ENCODE results near the gene ZCCHC24.

Gene ZCCHC24

DNA sequence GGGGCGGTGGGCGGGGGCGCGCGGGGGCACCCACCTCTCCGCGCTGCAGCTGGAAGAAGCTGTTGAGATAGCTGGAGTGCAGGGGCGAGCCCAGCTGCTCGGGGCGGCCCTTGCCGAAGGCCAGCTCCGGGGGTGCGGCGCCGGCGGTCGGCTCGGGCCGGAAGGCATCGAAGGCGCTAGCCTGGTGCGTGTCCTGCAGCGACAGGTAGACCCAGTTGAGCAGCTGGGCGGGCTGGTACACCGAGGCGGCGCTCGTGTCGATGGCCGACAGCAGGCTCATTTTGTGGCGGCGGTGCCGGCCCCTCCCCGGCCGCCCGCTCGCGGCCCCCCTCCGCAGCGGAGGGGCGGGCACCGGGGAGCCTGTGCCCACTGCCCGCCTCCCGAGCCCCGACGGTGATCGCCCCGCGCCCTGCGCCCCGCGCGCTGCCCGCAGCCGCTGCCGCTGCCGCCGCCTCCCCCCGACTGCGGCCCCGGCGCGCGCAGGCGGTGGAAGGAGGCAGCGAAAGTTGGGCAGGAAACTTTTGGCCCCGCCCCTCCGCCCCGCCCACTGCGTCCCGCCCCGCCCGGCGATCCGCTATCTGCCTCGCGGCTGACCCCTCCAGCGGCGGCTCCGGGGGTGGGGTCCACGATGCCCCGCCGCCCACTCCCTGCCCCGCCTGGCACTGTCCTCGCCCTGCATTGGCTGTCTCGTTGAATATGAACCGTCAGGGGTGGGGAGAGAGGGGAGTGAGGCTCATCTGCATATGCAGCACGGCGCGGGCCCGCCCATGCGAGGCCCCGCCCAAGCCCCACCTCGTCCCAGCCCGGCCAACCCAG, at the start of gene ZCCHC24:
Gene ZCCHC24, minus strand, starts transcription at position 464 of the 816 bp plus-strand sequence. Its CDS starts 184 bp downstream, at position 280.
- peak; percentile 98 for DNase-seq

DNA sequence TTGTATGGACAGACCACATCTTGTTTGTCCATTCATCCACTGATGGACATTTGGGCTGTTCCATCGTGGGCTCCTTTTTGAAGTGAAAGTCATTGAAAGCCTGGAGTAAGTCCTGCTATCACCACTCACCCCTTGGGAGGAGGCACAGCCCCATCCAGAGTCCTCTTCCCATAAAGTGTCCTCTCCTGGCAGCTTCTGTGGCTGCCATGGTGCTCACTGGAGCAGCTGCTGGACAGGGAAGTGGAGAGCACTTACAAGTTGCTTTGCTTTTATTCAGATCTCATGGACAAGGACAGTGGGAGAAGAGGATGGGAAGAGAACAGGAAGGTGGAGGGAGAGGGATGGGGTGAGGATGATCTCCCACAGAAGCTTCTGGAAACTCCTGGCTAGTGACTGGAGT, 48.4 kb upstream of the ZCCHC24 start:
- no peak for DNase-seq

DNA sequence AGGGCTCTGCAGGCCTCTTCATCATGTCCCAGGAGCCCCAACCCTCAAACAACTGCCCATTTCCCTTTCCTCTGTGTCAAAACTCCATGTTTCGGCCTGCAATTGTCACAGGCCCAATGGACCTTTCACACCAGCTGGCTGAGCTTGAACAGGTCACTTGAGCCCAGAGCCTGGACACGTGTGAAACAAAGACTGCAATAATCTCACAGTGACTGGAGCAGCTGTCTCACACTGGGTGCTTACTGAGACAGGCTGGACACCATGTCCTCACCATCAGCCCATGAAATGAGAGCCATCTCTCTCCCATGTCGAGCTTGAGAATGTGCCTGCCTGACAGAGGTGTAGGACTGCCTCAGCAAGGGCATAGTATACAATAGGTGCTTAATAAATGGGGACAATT, 47.4 kb upstream of the ZCCHC24 start:
- no peak for DNase-seq

DNA sequence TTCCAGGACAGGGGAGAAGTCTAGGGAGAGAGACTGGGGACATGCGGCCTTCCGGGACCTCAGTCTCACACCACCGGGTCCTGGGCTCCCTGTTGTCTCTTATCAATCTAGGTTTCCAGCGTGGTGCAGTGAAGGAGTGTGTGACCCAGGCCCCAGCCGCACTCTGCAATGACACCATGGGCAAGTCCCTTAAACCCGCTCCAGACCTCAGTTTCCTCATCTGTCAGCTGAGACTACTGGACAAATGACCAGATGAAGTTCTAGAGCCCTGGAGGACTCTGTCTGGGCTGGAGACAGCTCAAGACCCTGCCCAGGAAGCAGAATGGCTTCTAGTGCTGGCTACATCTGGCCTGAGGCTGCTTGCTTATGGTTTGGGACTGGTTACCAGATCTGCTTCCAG, 46.8 kb upstream of the ZCCHC24 start:
- DNase-seq = no peak

DNA sequence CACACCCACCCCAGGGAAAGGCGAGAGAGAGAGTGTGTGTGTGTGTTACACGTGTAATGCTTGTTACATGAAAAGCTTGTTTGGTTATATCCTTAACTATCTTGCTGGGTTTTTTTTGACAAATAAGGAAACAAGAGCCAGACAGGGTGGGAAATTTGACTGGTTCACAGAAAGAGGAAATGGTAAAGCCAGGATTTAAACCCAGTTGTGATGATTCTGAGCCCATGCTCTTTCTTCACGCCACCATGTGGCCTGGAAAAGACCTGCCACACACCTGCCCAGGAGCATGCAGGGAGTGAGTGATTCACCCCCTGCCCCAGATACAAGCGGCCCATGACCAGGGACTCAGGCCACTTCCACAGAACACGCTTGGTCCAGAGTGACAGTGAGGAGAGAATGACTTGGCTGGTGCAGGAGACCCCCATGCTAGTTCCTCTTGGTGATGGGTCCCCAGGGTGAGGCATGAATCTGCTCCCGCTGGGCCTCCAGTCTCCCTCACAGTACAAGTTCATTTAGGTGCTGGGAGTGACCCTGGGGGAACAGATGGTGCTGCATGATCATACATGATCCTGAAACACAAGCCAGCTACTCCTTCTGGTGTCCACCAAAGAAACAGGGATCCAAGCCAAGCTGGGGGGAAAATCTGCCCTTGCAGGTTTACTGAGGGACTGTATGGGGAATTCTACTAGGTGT, 45.9 kb upstream of the ZCCHC24 start:
- no peak for DNase-seq

DNA sequence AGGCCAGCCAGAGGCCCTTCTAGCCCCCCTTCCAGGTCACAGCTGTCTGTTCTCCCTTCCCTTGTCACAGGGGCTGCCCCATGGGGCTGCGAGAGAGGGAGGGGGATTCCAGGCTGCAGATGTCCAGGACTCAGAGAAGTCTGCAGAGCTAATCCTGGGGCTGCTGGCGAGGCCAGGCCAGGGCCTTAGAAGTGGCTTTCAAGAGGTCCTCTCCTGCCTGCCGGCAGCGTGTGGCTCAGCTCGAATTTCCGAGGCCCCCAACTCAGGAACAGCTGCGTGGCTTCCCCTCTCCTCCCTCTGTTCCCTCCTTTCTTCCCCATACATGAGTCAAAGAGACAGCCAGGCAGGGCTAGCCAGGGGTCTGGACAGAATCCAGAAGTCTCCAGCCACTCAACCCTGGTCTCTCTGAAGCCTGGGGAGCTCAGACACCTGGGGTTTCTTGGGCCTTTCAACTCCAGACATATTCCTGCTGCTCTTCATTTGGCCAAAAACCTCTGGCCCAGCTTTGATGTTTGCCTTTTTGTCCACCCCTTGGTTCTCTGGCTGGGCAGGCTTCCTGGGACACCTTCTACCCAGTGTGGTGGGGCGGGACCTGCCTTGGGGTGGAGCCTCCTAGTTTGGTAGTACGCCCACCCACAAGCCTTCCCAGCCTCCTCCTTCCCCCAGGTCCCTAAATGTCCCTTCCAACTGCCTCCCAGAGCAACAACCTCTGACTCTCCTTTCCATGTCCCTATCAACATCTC, 45.1 kb upstream of the ZCCHC24 start:
- no peak for DNase-seq

DNA sequence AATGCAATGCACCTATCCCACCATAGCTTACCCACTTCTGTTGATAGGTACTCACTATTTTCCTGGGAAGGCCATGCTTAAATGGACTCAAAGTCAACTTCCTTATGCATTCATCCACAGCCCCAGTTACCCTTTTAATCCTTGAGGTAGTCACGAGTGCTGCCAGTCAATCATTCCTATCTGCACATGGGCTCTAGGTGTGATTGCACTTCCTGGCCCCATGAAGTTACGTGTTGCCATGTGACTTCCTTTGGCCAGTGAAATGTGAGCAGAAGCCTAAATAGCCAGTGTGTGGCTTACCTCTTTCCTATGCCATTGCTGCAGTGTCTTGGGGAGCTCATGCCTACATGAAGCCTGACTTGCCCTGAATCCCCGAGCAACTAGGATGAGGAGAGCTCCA, 43.4 kb upstream of the ZCCHC24 start:
- no peak for DNase-seq

DNA sequence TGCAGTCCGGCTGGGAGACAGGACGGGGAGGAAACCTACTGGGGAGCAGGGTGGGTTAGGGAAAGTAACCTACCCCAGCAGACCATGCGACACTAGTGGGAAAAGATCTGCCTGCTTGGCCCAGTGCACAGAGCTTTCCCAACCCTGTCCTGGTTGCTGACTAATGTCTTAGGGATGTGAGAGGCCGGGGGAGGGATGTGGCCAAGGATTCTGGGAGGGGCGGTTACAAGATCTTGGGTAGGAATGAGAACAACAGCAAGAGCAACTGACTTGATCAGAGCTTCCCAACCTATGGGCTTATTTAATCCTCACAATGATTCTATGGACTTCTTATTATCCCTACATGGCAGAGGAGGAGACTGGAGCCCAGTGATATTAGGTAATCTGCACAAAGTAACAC, 42.9 kb upstream of the ZCCHC24 start:
- DNase-seq = no peak

DNA sequence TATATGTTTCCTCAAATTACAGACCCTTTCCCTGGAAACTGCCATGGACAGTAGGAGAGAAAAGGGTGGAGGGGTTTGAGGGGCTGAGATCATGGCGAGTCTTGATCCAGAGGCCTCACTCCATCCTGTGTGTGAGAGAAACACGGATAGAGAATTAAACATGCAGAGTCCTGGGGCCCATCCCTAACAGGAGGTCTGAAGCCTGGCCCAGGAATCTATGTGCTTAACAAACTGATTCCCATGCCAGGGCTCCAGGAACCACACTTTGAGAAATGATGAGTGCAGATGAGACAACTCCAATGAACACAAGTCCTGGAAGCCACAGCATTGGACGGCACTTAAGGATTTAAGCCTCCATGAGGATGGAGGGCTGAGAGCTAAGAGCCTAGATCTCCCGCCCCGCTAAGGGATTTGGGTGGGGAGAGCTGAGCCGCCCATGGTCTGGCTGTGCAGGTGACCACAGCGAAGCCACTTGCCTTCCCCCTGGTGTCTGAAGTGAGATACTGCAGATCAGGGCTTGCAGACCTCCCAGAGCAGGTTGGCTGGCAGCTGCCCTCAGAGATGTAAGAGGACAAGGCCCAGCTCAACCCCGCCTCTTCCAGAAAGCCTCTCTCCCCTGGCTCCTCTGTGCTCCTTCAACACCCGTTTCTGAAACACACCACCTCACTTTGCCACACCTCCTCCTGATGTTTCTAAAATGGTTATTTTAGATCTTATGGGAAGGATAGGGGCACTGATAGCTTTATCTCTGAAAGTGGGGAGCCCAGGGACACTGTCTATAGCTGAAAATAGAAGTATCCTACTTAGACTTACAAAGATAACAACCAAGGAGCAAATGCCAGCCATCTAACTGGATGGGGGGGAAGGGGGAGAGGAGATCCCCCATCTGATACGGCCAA, 42.1 kb upstream of the ZCCHC24 start:
- DNase-seq = peak; percentile 65

DNA sequence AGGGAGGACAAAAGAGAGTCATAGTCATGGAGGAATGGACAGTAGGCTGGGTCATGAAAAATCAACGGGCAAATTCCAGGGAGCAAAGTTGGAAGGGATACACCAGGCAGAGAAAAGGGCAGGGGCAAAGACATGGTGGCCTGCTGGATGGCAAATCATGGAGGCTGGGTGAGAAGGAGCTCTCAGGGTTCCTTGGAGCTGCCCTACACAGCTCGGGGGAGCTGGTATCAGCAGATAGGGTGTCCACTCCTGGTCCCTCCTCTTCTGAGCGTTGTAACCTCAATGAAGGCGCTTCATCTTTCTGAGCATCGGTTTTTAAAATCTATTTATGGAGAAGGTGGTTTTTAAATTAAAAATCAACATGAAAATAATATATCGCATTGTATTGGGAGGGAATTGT, 39.1 kb upstream of the ZCCHC24 start:
- DNase-seq = no peak

DNA sequence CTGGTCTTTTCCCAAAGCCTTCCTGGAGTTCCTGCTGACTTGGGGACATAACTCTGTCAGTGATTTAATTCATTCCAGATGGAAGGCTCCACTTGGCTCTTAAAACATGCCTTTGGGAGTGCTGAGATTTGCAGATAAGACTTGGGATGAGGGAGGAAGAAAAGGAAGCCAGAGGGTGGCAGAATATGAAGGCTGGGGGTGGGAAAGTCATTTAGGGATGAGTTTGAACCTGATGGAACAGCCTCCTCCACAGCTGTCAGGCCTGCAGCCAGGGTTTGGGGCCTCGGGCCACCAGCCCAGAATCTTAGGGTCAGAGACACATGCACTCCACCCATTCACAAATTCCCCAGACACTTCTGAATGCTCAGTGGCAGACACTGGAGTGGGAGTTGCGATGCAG, 38.5 kb upstream of the ZCCHC24 start:
- DNase-seq = no peak

DNA sequence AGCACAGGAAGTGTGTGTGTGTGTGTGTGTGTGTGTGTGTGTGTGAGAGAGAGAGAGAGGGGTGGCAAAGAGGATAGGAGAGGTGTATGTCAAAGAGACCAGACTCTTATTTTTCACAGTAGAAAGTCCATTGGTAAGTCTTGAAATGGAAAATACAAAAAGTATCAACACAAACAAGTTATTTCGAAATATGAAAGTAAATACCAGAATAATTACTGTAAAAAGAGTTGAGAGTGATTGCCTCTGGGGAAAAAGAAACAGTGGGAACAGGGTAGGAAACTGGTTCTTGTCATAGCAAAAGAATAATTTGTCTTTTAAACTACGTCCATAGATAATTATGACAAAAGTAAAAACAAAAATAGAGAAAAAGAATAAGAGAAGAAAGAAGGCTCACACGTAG, 37.9 kb upstream of the ZCCHC24 start:
- no peak for DNase-seq

DNA sequence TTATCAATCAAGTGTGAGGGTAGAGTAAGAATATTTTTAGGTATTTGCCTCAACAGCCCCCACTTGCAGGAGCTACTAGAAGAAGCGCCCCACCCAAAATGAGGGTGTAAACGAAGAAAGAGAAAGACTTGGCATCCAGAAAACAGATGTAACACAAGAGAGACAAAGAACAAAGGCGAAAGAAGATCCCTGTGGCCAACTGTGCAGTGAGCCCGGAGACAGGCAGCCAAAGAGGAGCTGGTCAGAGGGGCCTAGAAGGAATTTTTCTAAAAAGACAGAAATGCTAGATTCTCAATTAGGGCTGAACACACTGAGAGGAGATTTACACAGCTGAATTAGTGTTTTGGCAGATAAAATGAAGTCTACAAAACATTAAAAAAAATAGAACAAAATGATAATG, 37.3 kb upstream of the ZCCHC24 start:
- DNase-seq = no peak

DNA sequence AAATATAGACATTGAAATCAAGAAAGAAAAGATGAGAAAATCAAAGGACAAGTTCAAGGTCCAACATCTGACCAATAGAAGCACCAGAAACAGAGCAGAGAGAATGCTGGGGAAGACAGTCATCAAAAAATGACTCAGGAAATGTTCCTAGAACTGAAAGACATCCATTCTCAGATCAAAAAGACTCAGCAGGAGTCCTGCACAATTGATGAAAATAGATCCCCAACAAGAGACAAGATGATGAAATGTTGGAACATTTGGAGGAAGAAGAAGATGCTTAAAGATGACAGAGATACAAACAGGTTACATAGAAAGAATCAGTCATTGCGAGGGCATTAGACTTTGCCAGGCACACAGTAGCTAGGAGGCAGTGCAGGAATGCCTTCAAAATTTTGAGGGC, 36.9 kb upstream of the ZCCHC24 start:
- DNase-seq = no peak

DNA sequence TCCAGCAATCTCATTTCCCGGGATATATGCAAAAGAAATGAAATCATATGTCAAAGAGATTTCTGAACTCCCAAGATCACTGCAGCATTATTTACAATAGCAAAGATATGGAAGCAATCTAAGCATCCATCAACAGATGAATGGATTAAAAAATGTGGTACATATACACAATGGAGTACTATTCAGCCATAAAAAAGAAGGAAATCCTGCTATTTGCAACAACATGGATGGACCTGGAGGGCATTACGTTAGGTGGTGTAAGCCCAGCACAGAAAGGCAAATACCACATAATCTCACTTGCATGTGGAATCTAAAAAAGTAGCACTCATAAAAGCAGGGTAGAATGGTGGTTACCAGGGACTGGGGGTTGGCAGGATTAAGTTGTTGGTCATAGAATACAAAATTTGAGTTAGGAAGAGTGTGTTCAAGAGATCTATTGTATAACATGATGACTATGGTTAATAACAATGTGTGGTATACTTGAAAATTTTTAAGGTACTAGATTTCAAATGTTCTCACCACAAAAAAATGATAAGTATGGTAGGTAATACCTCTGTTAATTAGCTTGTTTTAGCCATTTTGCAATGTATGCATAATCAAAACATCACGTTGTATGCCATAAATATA, 34.0 kb upstream of the ZCCHC24 start:
- DNase-seq = no peak

DNA sequence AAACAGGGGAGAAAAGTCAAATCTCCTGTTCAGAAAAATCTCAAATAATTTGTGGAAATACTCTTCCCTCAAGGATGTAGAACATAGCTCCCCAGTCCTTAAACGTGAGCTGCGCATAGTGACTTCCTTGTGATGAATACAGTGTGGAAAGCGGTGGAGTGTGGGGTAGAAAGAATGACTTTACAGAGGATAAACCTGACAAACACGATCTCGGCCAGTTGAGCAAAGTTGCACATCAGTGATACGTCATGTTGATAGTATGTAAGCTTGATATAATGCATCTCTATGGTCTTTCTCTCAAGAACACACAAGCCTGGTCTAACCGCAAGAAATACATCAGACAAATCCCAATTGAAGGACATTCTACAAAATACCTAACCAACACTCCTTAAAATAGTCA, 32.0 kb upstream of the ZCCHC24 start:
- no peak for DNase-seq

DNA sequence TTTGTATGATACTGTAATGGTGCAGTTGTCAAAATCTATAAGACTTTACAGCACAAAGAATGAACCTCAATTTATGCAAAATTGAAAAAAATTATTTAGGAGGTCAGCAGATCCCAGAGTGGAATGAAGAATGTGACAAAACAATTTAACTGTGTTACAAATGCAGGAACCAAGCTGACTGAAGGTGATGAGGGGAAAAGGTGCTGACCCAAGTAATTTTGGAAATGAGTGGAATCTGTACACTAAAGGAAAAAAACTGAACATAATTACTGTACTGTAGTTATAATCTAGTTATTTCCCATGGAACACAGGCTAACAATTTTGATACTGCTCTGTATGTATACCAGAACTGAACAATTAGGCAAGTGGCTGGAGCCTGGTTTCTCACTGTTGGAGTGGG, 31.2 kb upstream of the ZCCHC24 start:
- DNase-seq = no peak

DNA sequence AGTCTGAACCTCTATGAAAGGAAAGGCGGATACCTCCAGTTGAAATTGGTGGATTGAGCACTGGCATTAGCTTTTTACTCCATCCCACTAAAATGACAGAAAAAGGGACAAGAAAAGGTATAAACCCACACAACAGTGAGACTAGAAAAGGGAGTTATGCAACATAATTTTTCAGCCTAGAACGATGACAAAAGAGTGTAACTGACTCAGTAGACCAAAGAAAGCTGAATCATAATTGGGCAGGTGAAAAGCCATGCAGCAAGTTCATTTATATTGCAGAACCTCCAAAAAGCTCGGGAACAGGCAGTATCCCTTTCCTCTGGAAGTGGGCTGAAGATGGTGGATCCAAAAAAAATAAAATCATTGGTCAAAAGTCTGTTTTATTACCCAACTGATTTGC, 30.5 kb upstream of the ZCCHC24 start:
- DNase-seq = no peak

DNA sequence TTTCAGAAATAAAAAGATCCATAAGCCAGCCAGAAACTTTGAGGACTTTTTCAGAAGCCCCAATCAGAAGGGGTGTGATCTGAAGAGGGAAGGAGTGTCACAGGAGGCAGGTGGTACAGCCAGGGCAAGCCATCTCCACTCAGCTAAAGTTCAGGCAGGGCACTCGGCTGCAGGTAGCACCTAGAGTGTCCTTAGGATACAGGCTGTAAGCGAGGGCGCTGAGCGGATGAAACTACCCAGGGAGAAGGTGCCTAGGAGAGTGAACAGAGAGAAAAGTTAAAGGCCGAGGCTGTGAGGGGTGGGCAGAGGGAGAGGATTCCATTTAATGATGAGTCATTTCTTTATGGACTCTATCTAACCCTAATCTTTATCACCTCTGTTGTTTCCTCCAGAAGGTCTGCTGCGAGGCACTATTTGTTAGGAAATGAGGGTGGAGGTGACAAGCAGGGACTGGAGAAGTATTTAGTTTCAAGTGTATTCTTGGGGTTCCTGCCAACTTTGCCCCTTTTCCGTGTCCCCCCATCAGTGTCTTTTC, 29.8 kb upstream of the ZCCHC24 start:
- DNase-seq = no peak

DNA sequence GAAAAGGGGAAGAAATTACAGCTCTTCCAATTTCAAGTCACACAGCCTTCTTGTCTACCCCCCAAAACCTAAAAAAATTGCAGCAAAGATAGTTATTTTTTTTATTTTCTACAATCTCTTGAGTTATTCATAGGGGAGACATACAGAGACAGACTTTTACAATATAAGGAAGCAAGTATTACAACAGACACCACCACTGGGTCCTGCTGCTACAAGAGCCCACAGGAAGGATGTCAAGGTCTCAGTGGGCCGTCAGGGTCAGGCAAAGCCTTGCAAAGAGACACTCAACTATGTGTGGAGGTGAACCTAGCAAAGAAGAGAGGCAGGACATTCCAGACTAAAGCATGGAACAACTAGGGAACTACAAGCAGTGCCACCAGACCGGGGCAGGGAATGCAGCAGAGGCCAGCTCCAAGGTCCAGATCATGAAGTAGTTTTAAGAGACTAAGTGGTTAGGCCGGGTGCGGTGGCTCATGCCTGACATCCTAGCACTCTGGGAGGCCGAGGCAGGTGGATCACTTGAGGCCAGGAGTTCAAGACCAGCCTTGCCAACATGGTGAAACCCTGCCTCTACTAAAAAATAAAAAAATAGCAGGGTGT, 28.2 kb upstream of the ZCCHC24 start:
- no peak for DNase-seq

DNA sequence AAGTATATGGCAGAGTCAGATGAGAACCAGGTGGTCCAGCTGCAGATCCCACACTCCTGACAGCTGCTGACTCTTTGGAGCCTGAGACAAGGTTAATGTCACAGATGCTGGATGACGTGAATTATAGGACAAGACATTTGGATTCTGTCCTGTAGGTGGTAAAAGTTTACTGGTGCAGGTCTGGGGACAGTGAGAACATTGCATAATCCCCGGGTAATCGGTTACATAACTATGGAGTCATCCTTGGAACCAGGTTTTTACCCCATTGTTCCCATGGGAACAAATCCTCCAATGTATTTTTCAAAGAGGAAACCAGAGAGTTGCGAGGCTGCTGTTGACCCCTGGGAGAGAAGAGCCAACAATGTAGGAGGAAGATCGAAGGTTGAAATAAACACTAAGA, 27.5 kb upstream of the ZCCHC24 start:
- no peak for DNase-seq

DNA sequence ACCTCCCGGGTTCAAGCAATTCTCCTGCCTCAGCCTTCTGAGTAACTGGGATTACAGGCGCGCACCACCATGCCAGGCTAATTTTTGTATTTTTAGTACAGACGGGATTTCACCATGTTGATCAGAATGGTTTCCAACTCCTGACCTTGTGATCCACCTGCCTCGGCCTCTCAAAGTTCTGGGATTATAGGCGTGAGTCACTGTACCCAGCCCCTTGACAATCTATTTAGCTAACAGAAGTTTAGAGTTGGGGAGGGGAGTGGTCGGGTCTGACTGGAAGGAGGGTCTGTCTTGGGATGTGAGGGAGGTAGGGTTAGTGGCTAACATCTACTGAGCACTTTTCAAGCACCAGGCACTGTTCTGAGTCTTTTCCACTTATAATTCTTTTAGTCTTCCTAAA, 27.0 kb upstream of the ZCCHC24 start:
- DNase-seq = no peak
